Stimulated activated CD4-positive, alpha-beta T cell treated with anti-CD3 and anti-CD28 coated beads, Interleukin-12 subunit alpha, Interleukin-12 subunit beta, amount 100 ng/mL, for 24 hours (primary cell): ENCODE results near the gene SCAMP2.
"Not testable (repeated sequence)": the region's sequence is repeated elsewhere in the genome, so short reads cannot be mapped to it uniquely, and the experiment has no call there.

ENCODE experiments used
- DNase-seq, 2 experiments: peaks; one replicate each; pipeline ENCODE4 v3.0.0-alpha.2; 2020; ENCODE audit warnings: low read depth in 2 of 2

The SCAMP2 gene

DNA sequence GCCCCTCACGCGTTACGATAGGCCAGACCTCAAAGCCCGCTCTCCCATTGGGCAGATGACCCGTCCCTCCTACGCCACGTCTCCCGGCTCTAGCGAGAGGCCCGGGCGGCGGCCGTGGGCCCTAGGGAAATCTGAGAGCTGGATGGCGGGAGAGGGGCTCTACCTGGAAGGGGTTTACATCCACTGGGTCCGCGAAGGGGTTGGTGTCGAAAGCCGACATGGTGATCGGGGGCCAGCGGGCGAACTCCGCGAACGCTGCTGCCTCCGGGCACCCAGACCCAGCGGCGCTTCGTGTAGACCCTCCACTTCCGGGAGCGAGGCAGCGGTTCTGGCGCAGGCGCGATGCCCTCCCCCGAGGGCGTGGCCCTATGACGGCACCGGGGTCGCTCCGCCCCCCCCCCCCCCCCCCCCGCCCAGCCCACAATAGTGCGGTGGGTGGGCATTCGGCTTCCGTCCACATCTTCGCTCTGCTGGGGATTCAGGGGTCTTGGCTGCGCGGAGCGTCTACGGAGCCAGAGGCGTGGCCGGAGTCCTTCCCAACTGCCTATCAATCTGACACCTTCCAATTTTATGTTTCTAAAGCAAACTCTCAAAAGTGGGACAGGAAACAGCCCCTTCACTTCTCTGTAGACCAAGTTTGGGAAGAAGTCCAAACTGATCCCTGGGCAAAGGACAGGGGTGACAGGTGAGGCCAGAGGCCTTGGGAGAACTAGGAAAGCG lies at the start of gene SCAMP2:
TSS of gene SCAMP2 (minus strand) at position 330 of the 720 bp plus-strand sequence. CDS start at position 220, 110 bp downstream.
- DNase-seq = peak; percentile 80 to 88

DNA sequence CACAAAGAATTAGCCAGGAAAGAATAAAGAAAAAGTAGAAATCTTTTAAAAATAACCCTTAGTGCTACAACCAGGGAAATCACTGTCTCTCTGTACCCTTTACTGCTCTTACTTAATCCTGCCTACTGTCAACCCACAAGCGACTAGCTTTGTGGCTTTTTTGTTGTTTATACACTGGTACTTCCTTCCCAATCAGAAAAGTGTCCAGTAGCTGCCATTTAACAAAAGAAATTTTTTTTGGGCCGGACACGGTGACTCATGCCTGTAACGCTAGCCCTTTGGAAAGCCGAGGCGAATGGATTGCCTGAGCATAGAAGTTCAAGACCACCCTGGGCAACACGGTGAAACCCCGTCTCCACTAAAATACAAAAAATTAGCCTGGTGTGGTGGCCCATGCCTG lies 47.3 kb upstream of the SCAMP2 start:
- DNase-seq = no peak

GRCh38 chr15:74917676-74918075 lies 44.5 kb upstream of the SCAMP2 start:
- DNase-seq = no peak

DNA sequence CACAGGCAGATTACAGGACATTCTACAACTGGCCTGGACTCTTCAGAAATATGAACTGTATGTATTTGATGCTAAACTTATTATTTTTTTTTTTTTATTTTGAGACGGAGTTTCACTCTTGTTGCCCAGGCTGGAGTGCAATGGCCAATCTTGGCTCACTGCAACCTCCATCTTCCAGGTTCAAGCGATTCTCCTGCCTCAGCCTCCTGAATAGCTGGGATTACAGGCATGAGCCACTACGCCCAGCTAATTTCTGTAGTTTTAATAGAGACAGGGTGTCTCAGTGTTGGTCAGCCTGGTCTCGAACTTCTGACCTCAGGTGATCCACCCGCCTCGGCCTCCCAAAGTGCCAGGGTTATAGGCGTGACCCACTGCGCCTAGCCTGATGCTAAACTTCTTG lies 40.6 kb upstream of the SCAMP2 start:
- not testable (repeated sequence) for DNase-seq

DNA sequence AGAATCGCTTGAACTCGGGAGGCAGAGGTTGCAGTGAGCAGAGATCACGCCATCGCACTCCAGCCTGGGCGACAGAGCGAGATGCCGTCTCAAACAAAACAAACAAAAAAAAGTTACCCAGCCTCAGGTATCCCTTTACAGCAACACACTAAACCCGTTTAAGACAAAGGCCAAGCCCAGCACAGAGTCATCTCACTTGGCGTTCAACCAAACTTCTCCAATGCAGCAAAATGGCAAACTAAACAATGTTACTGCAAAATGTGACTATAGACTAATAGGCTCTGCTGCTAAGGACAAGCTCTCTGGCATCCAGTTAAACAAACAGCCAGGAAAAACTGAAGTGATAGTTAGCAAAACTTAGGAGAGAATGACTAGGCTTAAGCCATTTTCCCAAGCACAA lies 39.9 kb upstream of the SCAMP2 start:
- DNase-seq = no peak

DNA sequence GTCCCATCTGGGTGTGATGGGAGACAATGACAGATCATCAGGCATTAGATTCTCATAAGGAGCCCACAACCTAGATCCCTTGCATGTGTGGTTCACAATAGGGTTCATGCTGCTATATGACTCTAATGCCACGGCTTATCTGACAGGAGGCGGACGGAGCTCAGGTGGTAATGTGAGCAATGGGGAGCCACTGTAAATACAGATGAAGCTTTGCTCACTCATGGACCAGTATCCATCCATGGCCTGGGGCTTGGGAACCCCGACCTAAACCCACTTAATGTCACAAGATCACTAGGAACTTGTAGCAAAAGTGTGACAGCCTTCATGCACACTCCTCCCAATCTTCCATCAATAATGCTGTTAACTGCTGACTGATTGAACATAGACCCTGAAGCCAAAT lies 35.5 kb upstream of the SCAMP2 start:
- no peak for DNase-seq

- no peak for DNase-seq
Observed at GRCh38 chr15:74907163-74907870, 34.2 kb upstream of the SCAMP2 start.

GRCh38 chr15:74906450-74907162 lies 33.4 kb upstream of the SCAMP2 start, which contains the start of gene FAM219B:
TSS of gene FAM219B (minus strand) at chr15:74906851. CDS start at chr15:74906800, 51 bp downstream.
- peak; percentile 53 to 75 for DNase-seq

- peak in 1 of 2 experiments; percentile 26 for DNase-seq
Observed at GRCh38 chr15:74906067-74906449, 32.9 kb upstream of the SCAMP2 start.

DNA sequence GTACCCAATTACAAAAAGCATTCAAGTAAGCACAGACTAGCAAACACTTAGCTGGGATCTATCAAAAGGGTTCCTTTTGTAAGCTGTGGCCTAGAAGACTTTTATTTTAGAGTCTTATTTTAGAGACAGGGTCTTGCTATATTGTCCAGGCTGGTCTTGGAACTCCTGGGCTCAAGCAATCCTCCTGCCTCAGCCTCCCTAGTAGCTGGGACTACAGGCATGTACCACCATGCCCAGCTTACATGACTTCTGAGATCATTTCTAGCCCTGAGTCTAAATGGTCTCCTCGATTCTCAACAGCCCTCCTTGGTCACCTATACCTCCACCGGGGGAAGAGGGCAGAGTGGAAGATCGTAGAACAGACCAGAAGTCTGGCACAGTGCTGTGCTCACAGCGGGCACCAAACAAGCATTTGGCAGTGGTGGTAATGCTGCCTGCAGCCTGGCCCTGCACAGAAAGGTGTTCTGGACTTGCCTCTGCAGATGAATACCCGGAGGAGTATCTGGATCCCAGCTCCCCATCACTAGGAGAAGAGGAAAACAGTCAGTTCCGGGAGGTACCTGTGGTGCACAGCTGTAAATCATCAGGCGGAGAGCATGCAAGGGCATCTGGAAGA lies 31.1 kb upstream of the SCAMP2 start:
- no peak for DNase-seq

GRCh38 chr15:74903676-74904075 lies 30.5 kb upstream of the SCAMP2 start:
- no peak for DNase-seq

DNA sequence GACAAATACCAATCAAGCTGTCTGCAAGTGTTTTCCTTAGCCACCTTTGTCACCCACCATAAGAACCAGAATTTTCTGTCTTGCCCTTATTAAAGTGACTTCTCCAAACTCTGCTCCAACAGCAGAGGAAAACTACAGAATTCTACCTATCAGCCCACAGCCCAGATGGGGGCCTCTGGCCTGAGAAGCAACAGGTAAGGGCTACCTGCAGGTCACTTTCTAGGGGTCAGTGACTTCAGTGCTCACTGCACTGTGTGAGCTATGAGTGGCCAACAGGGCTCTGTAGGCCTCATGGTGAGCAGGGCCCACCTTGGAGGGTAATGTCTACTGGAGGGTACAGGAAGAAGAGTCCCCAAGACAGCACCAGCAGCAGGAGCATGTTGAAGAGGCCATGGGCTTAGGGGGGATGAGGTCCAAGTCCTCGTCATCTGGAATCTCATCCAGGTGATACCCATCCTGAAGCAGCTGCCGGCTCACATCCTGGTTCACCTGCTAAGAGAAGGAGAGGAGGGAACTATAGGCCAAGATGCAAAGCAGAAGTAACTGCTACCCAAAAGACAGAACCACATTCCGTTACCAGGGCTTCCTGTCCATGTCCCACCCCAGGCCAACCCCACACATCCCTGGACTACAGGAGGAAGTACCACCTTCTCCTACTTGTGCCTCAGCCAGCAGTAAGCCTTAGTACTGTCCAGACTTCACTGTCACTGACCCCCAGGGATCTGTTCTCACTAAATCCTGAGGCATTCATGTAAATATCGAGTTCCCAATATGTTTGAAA lies 29.3 kb upstream of the SCAMP2 start:
- DNase-seq = no peak

GRCh38 chr15:74901612-74902063 lies 28.5 kb upstream of the SCAMP2 start:
- DNase-seq = peak in 1 of 2 experiments; percentile 53

- no peak for DNase-seq
Observed at GRCh38 chr15:74897300-74897701, 24.1 kb upstream of the SCAMP2 start.

- no peak for DNase-seq
Observed at GRCh38 chr15:74896316-74896715, 23.2 kb upstream of the SCAMP2 start.

GRCh38 chr15:74895830-74896229 lies 22.7 kb upstream of the SCAMP2 start:
- no peak for DNase-seq

GRCh38 chr15:74894383-74894782 lies 21.2 kb upstream of the SCAMP2 start:
- DNase-seq = not testable (repeated sequence)

GRCh38 chr15:74893627-74894026 lies 20.5 kb upstream of the SCAMP2 start:
- no peak for DNase-seq

GRCh38 chr15:74892931-74893330 lies 19.8 kb upstream of the SCAMP2 start:
- no peak for DNase-seq

GRCh38 chr15:74892313-74892712 lies 19.1 kb upstream of the SCAMP2 start:
- no peak for DNase-seq

- DNase-seq = no peak
Observed at GRCh38 chr15:74891469-74891868, 18.3 kb upstream of the SCAMP2 start.
